ENCODE data around the gene PDE7B. TPM values are rescaled to one million over a fixed set of nuclear protein-coding genes. Genes with fewer than 3 reads are reported as not detected.

PDE7B gene
- total RNA-seq, 1 experiment from 2014 or later: 0.03 TPM

DNA sequence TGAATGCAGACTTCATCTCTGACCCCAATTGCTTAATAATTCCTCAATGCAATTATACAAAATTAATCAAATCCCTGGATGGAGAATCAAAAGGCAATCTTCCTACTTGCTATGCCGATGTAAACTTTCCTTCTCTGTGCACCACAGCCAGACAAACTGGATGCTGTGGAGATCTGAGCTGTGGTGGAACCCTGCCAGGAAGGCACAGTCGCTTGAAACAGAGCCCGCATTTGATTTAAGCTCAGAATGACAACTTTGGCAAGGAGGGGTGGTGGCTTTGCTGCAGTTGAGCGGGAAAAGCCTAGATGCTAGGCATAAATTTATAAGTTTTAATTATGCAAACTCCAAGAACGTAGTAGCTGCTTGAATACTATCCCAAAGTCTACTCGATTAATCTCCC lies 207.8 kb downstream of the PDE7B start:
- H3K4me3 ChIP-seq (ENCODE audit: low read depth in 2 of 2, low read length in 2 of 2): no peak overlapping the region
- H3K27me3 ChIP-seq (ENCODE audit: control insufficient read depth, insufficient read depth, low read length): no peaks in the 10 kb centered on the region
- no peaks in the 10 kb centered on the region for H3K9me3 ChIP-seq (ENCODE audit: control insufficient read depth, insufficient read depth, low read depth, low read length)
- no peak overlapping the region for H3K27ac ChIP-seq (ENCODE audit: low read length)
- TF ChIP-seq, protein P1, sequence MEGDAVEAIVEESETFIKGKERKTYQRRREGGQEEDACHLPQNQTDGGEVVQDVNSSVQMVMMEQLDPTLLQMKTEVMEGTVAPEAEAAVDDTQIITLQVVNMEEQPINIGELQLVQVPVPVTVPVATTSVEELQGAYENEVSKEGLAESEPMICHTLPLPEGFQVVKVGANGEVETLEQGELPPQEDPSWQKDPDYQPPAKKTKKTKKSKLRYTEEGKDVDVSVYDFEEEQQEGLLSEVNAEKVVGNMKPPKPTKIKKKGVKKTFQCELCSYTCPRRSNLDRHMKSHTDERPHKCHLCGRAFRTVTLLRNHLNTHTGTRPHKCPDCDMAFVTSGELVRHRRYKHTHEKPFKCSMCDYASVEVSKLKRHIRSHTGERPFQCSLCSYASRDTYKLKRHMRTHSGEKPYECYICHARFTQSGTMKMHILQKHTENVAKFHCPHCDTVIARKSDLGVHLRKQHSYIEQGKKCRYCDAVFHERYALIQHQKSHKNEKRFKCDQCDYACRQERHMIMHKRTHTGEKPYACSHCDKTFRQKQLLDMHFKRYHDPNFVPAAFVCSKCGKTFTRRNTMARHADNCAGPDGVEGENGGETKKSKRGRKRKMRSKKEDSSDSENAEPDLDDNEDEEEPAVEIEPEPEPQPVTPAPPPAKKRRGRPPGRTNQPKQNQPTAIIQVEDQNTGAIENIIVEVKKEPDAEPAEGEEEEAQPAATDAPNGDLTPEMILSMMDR (IDR thresholded peaks at IDR 0.05): no peak
- ATAC-seq: no peak
- ChIA-PET POLR2A (no interaction called here), CTCF (no interaction called here)
- intact Hi-C loops (cut with micrococcal nuclease; ENCODE audit: unreplicated experiment) (no loop called here), in situ Hi-C loops (cut with HindIII; ENCODE audit: low pct_unique_long_range_greater_than_20kb, low sequenced_read_pairs) (no loop called here)
- no peaks in the 10 kb centered on the region for H3K4me1 ChIP-seq (ENCODE audit: control insufficient read depth, insufficient read depth, low read length)
- BruUV-seq (replicated peaks): no TSS peak
- no peak for DNase-seq (ENCODE audit: low read depth, low spot score)
- H3K36me3 ChIP-seq (ENCODE audit: control insufficient read depth, insufficient read depth, low read length): no peaks in the 10 kb centered on the region

DNA sequence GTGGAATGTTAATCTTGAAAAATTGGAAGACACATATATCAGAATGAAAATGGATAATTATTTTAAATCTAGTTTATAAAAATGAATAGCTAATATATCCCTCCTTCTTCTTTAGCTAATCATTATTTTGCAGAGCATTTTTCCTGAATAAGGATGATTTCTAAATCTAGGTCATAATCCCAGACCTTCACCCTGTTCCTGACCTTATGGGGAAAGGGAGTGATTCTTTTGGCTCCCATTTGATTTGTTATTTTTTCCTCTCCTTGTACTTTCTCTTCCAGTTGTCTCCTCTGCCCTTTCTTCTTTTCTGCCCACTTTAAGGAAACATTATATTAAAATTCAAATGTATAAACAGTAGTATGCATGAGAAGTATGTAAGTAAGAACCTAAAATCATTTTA lies 208.6 kb downstream of the PDE7B start:
- ATAC-seq: no peak
- ChIA-PET POLR2A (no interaction called here), CTCF (no interaction called here)
- Histone ChIP-seq H3K27ac (ENCODE audit: low read length) (no peak overlapping the region), H3K36me3 (ENCODE audit: control insufficient read depth, insufficient read depth, low read length) (no peaks in the 10 kb centered on the region), H3K27me3 (ENCODE audit: control insufficient read depth, insufficient read depth, low read length) (no peaks in the 10 kb centered on the region), H3K4me3 (ENCODE audit: low read depth in 2 of 2, low read length in 2 of 2) (no peak overlapping the region), H3K9me3 (ENCODE audit: control insufficient read depth, insufficient read depth, low read depth, low read length) (no peaks in the 10 kb centered on the region), H3K4me1 (ENCODE audit: control insufficient read depth, insufficient read depth, low read length) (no peaks in the 10 kb centered on the region)
- intact Hi-C loops (cut with micrococcal nuclease; ENCODE audit: unreplicated experiment): no loop called here
- in situ Hi-C loops (cut with HindIII; ENCODE audit: low pct_unique_long_range_greater_than_20kb, low sequenced_read_pairs): no loop called here
- TF ChIP-seq SIN3A (IDR thresholded peaks at IDR 0.05; ENCODE audit: borderline replicate concordance, insufficient read depth, low read depth, low read length) (no peak), POLR2AphosphoS5 (IDR thresholded peaks at IDR 0.05; ENCODE audit: low read depth, low read length) (no peak)
- TF ChIP-seq, protein P1 (IDR thresholded peaks at IDR 0.05): no peak
- TF ChIP-seq, protein P2, sequence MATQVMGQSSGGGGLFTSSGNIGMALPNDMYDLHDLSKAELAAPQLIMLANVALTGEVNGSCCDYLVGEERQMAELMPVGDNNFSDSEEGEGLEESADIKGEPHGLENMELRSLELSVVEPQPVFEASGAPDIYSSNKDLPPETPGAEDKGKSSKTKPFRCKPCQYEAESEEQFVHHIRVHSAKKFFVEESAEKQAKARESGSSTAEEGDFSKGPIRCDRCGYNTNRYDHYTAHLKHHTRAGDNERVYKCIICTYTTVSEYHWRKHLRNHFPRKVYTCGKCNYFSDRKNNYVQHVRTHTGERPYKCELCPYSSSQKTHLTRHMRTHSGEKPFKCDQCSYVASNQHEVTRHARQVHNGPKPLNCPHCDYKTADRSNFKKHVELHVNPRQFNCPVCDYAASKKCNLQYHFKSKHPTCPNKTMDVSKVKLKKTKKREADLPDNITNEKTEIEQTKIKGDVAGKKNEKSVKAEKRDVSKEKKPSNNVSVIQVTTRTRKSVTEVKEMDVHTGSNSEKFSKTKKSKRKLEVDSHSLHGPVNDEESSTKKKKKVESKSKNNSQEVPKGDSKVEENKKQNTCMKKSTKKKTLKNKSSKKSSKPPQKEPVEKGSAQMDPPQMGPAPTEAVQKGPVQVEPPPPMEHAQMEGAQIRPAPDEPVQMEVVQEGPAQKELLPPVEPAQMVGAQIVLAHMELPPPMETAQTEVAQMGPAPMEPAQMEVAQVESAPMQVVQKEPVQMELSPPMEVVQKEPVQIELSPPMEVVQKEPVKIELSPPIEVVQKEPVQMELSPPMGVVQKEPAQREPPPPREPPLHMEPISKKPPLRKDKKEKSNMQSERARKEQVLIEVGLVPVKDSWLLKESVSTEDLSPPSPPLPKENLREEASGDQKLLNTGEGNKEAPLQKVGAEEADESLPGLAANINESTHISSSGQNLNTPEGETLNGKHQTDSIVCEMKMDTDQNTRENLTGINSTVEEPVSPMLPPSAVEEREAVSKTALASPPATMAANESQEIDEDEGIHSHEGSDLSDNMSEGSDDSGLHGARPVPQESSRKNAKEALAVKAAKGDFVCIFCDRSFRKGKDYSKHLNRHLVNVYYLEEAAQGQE (IDR thresholded peaks at IDR 0.05; ENCODE audit: insufficient read depth in 1 of 2, low read depth in 2 of 2, low read length in 1 of 2): no peak
- BruUV-seq (replicated peaks): no TSS peak
- DNase-seq (ENCODE audit: low read depth, low spot score): no peak

DNA sequence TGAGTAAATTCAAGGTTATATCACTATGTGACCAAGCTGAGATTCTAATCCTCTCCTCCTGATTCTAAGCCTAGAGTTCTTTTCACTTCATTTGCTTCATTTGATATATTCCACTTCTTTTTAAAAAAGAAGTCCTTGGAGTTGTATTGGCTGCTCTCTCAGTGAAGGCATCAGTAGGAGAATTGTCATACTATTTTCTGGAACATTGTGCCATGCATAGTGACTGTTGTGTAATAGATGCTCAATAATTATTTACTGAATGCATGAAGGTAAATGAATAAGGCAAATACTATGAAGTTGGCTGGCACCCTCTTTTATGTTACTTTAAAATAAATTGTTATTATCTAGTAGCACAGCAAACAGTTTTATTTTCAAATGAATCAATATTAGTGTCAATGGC lies 209.3 kb downstream of the PDE7B start:
- in situ Hi-C loops (cut with HindIII; ENCODE audit: low pct_unique_long_range_greater_than_20kb, low sequenced_read_pairs) (no loop called here), intact Hi-C loops (cut with micrococcal nuclease; ENCODE audit: unreplicated experiment) (no loop called here)
- CTCF ChIA-PET: no interaction called here
- no peaks in the 10 kb centered on the region for H3K27me3 ChIP-seq (ENCODE audit: control insufficient read depth, insufficient read depth, low read length)
- no peak overlapping the region for H3K4me3 ChIP-seq (ENCODE audit: low read depth in 2 of 2, low read length in 2 of 2)
- TF ChIP-seq, protein P1 (IDR thresholded peaks at IDR 0.05): no peak
- TF ChIP-seq SIN3A (IDR thresholded peaks at IDR 0.05; ENCODE audit: borderline replicate concordance, insufficient read depth, low read depth, low read length) (no peak), TCF7L2 (IDR thresholded peaks at IDR 0.05; ENCODE audit: low read depth, low read length) (no peak), POLR2AphosphoS5 (IDR thresholded peaks at IDR 0.05; ENCODE audit: low read depth, low read length) (no peak)
- TF ChIP-seq, protein P2 (IDR thresholded peaks at IDR 0.05; ENCODE audit: insufficient read depth in 1 of 2, low read depth in 2 of 2, low read length in 1 of 2): no peak
- DNase-seq (ENCODE audit: low read depth, low spot score): no peak
- no peak for ATAC-seq
- no peak overlapping the region for H3K27ac ChIP-seq (ENCODE audit: low read length)
- no peaks in the 10 kb centered on the region for H3K9me3 ChIP-seq (ENCODE audit: control insufficient read depth, insufficient read depth, low read depth, low read length)
- BruUV-seq (replicated peaks): no TSS peak
- POLR2A ChIA-PET: no interaction called here
- no peaks in the 10 kb centered on the region for H3K4me1 ChIP-seq (ENCODE audit: control insufficient read depth, insufficient read depth, low read length)
- no peaks in the 10 kb centered on the region for H3K36me3 ChIP-seq (ENCODE audit: control insufficient read depth, insufficient read depth, low read length)

All from Panc1 (cell line).